ENCODE data around the gene SIM1.
"Not testable (repeated sequence)": the region's sequence is repeated elsewhere in the genome, so short reads cannot be mapped to it uniquely, and the experiment has no call there.

SIM1 gene

DNA sequence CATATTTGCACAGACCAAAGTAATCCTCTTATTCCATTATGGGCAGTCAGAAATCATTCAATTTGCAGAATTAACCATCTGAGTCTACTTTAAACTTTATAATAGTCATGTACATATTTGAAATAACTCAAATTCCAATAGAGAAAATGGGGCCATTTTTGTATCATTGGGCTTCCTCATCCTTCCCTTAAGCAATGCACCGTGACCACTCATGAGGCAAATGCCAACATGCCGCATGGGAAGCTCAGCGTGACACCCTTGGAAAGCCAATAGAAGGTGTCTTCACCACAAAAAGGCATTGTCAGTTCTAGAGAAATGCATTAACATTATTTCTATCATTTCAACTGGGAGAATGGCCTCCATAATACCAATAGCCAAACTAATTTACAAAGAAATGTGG, 38.5 kb downstream of the SIM1 start:
- no peak for DNase-seq (ENCODE audit: low spot score)

DNA sequence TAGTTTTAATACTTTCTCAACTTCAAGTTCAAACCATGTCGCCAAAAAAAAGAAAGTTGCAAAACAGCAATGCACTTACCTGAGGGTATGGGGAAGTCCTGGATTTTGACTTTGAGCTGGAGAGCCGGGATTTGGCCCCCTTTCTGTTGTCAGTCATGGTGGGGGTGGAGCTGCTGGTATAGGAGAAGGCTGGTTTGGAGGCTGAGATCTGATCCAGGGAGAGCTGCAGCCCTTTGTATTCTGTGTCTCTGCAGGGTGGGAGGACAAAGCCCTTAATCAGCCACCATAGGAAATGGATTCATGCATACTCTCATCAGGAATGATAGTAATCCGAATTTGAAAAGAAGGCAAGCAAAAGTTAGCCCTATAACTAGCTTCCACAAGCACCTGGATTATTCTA, 44.0 kb downstream of the SIM1 start:
- DNase-seq (ENCODE audit: low spot score), result no peak

DNA sequence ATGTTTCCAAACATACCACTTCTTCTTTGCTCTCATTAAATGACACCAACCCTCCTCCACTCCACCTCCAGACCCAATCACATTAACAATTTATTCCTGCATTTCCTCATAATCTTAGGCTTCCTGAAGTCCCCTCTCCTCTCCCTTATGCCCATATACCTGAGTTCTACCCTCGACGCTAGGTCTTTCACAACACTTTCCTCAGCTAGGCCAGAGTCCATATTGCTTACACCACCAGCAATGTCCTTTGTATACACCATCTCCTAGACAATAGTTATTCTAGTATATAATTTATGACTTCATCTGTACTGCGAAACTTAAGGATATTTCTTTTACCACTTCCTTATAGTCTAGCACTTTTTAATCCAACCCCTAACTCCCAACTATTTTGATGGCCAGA, 47.7 kb downstream of the SIM1 start:
- DNase-seq (ENCODE audit: low spot score), result no peak

DNA sequence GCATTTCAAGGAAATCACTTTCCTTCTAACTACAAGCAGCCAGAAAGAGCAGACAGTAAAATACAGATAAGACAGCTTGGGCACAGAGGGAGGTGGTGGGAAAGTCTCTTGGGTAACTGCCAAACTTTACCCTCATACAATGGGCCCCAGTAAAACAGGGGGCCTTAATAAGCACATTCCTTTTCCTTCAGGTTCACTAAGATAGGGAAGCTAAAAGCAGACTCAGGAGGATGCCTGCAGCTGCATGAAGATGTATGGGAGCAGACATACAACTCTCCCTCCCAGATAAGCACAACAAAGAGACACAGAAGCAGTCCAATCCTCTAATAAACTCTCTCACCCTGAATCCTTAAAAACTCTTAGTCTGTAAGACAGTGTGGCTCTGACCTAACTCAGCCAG, 49.0 kb downstream of the SIM1 start:
- no peak for DNase-seq (ENCODE audit: low spot score)

DNA sequence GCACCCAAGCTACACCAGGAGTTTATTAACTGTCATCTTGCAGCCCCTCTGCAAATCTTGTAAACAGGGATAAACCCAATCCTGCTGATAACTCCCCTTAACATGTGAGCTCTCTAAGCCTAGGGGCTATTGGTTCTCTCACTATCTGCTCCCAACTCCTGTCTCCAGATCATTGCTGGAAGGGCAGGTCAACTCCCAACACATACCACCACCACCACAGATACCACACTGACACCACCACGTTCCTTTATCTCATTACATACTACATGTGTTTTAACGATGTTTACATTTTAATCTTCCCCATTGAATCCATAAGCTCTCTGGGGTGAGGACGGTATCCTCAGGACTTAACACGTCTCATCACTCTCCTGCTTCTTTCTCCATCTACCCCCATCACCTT, 51.8 kb downstream of the SIM1 start:
- no peak for DNase-seq (ENCODE audit: low spot score)

DNA sequence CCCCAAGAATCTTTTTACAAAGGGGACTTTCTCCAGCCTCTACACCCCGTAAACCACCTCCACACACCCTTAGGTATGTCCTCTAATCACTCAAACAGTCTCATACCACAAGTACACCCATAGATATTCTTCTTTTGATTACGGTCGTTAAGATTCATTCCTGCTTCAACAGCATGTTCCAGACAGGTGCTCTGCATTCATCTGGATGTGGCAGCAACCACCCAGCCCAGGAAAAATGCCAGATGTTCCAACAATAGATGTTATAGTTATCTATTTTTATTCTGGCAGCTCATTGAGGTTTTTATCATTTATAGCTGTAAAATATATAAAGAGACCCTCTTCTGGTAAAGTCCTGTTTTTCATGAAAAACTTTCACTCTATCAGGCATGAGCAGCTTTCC, 60.7 kb downstream of the SIM1 start:
- DNase-seq (ENCODE audit: low spot score), result no peak

DNA sequence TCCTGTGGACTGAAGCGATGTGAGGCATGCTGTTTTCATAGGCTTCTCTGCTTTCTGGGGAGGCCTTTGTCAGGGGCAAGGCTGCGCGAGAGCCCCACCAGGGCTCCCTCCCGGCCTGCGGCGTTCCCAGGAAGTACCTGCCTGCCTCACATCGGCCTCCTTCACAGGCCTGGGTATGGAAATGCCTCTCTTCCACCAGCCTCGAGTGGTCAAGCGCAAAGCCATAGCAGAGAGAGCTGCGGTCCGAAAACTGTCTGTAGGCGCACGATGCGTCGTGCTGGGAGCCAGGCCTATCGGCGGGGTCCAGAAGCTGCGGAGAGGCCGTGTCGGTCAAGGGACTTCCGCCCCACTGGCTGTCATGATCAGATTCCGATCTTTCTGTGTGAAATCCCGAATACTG, 71.2 kb downstream of the SIM1 start:
- DNase-seq (ENCODE audit: low spot score), result no peak

DNA sequence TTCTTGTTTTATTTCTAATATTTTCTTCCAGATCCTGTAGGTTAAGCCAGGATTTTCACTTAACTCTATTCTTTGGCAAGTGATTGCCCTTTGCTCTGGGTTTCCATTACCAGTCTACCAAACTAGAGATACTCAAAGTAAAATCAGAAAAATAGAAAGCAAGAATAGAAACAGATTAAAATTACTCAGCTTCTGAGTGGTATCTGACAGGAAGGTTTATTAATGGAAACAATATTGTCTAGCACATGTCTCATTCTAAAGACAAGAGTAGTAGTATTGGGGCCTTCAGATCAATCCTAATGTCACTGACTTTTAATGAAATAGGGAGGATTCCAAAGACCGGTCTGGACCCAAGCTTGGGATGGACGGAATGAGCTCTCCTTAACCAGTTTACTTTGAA, 72.3 kb downstream of the SIM1 start:
- DNase-seq (ENCODE audit: low spot score), result no peak

DNA sequence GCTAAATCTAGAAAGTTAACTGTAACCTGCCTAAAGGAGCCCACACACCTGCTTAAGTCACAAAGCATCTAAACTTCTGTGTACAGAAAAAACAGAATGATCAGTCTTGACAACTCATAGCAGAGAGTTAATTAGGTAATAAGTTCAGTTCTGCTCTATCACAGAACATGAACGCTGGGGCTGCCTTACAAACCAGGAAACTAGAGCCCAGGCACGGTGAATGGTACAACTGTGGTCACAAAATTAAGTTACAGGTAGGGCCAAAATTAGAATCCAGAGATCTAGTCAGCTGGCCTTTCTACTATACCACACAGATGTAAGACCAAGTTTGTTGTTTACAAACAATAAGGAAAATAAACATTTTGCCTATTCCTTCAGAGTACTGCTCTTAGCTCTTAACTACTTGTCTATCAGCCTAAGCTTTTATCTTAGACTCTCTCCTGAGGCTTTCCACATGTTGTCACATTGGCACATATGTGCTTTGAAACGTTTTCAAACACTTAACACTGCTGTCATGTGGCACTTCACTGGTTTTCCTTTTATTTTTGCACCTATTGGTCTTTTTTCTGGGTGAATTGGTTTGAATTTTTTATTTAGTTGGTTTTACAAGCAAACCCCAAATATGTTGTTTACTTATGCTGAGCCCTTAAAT, 75.7 kb downstream of the SIM1 start:
- no peak for DNase-seq (ENCODE audit: low spot score)

DNA sequence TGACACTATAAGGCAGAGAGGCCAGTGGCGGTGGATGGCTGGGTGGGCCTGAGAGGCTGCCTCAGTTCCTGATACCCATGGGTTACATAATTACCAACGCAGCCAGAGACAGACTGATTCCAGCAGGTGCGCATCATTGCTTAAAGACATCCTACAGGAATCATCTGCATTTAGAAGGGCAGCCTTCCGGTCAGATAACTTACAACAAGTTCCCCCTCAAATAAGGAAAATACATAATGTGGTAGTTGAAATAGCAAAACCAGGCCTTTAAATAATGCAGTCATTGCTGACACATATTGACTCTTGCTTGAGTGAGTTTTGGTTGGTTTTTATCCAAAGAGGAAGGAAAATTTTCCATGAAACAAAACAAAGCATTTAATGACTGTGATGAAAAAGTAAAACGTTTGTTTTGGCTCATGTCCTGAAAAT, 81.9 kb downstream of the SIM1 start:
- DNase-seq (ENCODE audit: low spot score), result no peak

DNA sequence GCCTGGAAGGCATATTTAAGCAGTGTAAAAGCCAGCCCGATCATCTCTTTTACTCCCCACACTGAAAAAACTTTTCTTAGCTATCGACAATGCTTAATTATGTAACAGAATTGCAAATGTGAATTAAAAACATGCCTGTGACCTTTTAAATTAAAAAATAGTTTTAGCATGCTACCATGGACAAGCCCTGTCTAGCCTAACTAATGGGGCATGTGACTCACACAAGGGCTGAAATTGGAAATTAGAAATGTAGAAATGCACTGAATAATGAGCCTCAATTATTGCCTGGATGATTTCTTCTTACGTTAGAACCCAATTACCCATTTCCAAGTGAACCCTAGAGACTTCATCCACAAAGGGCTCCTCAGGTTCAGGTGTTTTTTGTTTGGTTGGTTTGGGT, 82.7 kb downstream of the SIM1 start:
- DNase-seq (ENCODE audit: low spot score), result no peak

DNA sequence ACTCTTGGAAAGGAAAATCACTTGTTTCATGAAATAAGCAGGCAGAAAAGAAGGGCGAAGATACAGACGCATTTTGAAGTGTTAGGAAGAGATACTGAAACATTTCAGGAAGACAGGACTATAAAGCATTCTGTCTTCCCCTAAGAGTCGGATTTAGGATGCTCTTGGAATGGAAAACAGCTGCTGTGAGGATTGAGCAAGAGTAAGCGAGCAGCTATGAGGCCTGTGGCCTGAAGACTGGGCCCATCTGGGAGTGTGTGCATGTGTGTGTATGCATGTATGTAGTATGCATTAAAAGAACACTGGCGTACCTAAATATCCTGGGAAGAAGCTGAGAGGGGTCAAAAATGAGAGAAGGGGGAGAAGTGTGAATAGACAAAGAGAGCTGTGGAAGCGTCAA, 83.6 kb downstream of the SIM1 start:
- no peak for DNase-seq (ENCODE audit: low spot score)

DNA sequence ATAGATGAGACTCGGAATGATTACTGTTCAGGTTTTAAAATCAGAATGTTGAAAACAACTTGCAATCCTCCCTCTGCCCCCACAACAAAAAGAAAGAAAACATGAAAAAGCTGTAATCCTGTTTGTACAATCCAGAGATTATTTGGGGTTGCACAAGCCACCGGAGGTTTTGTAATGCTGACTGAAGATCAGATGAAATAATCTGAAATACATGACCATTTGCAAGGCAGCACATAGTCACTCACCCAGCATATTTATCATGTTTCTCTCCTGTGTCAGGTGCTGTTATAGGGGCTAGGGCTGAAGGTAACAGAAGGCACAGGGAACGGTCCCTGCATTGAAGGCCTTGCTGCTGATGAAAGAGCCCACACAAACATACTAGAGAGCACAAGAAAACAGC, 85.3 kb downstream of the SIM1 start:
- DNase-seq (ENCODE audit: low spot score), result no peak

DNA sequence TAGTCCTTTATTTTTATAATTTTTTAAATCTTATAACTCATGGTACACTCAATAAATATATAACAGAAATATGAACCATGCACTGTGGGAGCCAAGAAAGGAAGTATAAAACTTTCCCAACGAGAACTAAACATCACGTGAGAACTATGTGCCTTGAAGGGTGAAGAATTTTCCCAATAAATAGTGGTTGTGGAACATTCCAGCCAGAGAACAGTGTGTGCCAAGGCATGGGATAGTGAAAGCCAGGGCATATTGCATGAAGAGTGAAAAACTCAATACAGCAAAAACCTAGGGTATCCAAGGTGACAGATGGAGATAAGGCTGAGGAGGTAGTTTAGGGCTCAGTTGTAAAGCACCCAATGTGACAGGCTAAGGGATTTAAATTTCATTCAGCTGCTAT, 86.1 kb downstream of the SIM1 start:
- no peak for DNase-seq (ENCODE audit: low spot score)

DNA sequence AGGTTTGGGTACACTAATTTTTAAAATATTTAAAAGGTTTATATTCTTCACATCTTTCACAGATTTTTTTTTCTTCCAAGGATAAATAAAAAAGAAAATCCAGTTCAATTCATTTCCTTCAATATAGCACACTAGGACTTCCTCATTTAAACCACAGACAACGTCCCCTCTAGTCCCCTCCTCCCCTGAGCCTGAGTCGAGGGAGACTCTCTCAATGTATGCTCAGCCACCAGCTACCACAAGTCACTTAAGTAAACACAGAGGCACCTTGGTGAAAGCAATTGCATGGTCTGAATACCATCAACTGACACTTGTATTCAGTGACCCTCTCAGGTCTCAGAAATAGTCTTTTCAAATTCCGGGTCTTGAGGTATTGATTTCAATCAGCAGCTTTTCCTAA, 88.6 kb downstream of the SIM1 start:
- no peak for DNase-seq (ENCODE audit: low spot score)

DNA sequence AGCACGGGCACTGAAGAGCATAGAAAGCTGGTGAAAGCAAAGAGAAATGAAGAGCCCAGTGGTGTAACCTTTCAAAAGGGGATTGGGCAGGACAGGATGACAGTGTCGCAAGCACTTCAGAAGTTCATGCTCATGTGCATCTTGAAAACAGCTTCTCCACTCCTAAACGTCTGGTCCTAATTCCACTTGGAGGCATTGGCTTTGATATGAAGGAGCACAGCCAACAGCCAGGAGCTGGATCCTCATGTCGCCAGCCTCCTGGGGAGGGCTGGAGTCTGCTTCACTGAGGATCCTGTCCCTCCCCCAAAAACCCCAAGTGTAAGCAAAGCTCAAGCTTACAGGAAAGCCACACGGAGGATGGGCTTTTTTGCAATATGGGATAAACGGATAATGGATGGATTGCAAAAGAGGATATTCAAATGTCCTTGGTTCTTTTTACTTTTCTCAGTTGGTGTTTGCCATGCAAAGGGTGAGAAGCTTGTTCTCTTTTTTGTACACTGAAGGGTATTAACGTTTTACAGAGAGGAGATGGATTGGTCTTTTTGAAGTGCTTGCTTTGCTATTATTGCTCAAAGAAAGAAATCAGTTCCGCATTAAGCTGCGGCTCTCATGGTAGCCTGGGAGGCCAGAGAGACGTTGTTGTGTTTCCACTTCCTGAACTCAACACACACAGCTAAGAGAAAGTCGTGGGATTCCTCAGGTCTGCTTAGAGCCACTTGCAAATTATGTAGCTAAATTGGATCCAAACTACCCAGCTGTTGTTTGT, 92.2 kb downstream of the SIM1 start:
- no peak for DNase-seq (ENCODE audit: low spot score)

DNA sequence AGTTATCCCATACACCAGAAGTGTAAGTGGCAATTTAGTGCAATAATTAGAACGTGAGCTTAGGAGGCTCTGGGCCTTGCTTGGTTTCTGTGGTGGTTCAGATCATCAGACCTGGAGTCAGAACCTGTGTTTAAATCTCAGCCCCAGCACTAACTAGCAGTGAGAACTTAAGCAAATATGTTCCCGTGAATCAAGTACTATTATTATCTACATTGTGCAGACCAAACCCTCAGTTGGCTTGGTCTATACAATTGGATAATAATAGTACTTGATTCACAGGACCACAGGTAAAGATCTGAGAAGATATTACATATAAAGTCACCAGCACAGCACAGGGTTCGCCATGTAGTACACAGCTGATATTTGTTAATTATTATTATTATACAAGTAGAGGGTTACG, 93.1 kb downstream of the SIM1 start:
- no peak for DNase-seq (ENCODE audit: low spot score)

DNA sequence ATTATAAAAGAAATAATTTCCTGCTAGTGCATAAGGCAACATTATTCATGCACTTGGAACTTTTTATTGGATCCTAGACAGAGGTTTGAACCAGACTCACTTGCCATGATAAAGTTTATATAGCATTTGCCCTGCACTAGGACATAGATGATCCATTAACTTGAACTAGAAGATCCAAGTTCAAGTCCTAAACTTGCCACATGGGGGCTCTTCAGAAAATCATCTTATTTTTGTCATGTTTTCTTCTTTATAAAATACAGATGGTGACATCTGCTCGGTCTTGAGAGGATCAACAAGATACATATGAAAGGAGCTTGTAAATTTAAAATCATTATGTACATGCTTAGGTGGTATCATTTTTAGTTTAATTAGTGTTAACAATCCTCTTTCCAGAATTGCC, 94.5 kb downstream of the SIM1 start:
- DNase-seq (ENCODE audit: low spot score), result no peak

DNA sequence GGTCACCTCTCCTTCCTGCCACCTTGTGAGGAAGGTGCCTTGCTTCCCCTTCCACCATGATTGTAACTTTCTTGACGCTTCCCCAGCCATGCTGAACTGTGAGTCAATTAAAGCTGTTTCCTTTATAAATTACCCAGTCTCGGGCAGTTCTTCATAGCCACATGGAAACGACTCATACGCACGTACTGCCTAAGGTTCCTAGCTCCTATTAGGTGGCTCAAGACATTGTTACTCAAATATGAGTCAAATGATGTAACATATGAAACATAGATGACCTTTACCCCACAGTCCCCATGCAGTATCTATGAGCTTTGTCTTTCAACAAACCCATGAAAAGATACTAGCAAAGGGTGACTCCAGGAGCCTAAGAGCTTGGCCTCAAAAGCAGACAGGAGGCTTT, 98.3 kb downstream of the SIM1 start:
- DNase-seq (ENCODE audit: low spot score), result no peak

DNA sequence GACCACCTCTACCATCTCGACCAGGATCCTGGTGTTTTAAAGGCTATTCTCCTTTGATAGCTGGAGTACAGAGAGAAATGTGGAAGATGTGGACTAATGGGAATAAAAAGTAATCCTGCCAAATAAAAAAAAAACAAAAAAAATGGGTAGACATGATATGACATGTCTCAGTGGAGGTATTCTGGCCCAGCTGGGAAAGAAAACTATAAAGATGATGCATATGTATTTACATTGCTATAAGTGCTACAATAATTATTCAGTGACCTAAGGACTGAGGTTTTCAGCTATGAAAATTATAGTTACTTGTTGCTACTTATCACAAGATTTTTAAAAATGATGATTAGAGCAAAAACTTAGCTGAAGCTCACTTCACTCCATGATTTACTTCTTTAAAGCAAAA, 101.1 kb downstream of the SIM1 start:
- DNase-seq (ENCODE audit: low spot score), result no peak

DNA sequence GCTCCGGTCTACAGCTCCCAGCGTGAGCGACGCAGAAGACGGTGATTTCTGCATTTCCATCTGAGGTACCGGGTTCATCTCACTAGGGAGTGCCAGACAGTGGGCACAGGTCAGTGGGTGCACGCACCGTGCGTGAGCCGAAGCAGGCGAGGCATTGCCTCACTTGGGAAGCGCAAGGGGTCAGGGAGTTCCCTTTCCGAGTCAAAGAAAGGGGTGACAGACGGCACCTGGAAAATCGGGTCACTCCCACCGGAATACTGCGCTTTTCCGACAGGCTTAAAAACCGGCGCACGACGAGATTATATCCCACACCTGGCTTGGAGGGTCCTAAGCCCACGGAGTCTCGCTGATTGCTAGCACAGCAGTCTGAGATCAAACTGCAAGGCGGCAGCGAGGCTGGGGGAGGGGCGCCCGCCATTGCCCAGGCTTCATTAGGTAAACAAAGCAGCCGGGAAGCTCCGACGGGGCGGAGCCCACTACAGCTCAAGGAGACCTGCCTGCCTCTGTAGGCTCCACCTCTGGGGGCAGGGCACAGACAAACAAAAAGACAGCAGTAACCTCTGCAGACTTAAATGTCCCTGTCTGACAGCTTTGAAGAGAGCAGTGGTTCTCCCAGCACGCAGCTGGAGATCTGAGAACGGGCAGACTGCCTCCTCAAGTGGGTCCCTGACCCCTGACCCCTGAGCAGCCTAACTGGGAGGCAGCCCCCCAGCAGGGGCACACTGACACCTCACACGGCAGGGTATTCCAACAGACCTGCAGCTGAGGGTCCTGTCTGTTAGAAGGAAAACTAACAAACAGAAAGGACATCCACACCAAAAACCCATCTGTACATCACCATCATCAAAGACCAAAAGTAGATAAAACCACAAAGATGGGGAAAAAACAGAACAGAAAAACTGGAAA, 109.7 kb downstream of the SIM1 start:
- DNase-seq (ENCODE audit: low spot score), result not testable (repeated sequence)

DNA sequence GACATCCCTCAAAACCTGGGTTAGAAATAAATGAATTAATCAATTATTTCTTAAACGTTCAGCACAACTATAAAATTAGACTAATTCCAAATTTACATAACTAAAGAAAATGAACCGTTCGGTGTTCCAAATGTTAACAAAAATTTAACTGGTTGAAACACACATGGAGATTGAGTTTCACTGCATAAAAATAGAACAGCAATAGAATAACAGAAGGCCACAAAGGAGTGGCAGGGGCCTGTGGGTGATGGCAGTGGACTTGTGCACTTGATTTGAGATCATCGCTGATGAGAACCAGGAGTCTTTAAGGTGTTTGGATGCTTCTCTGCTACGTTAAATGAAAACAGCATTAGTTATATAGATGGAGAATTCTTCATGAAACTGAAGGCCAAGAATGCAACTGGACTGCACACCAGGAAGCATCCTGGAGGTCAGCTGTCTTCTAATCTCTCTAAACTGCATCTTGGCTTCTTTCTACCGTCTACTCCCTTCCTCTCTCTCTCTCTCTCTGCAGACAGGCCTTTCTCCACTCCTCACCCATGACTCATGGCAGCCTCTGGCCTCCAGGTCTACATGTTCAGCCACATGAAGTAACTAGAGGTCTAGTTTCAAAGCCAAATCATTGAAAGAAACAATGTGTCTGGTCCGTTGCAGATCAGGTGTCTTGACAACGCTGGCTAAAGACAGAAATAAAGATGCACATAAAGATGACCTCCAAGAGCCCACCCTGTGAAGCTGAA, 111.3 kb downstream of the SIM1 start:
- DNase-seq (ENCODE audit: low spot score), result peak; percentile 34
